Hair follicle dermal papilla cell (primary cell): Measurements from ENCODE around the gene DAZ4. TPM values are rescaled to one million over a fixed set of nuclear protein-coding genes. Genes with fewer than 3 reads are reported as not detected.

Experiments
- total RNA-seq: library from RNA; depleted of rRNA; stranded (reverse); fragments of >200 nt; gene quantifications from 2 replicates; pipeline ENCODE4 v1.2.3, GENCODE V29; 2012

Gene DAZ4
- total RNA-seq, result not detected in 2 replicates

DNA sequence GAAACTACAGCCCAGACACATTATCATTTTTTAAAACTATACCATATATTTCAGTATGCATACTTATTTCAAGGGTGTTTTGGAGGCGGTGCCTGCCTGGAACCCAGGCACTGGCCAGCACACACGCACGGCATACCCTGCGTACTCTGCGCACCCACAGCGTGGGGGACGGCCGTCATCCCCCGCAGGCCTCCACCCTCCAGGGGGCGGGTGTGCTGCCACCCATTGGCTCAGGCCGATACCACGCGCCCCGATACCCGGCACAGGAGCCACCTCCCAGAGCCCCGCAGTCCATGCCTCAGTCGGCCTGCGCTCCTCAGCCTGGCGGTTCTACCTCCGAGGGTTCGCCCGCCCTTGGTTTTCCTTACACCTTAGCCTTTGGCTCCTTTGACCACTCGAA is at the start of gene DAZ4:
Gene DAZ4, plus strand, starts transcription at position 301 of the 400 bp plus-strand sequence. CDS start 208 bp downstream, outside the sequence.

GRCh38 chrY:24813293-24813692 is 20.4 kb upstream of the DAZ4 start, which contains the start of gene DAZ3:
Gene DAZ3, minus strand, starts transcription at chrY:24813393. Its CDS starts 208 bp downstream, at chrY:24813185.

Other genes with a start within 250 kb of the DAZ4 start
- gene BPY2B, start 215.9 kb upstream of the DAZ4 start, total RNA-seq, result not detected in 2 replicates
- not detected in 2 replicates for gene DAZ3, start 20.5 kb upstream of the DAZ4 start, total RNA-seq
- not detected in 2 replicates for gene BPY2C, start 218.2 kb downstream of the DAZ4 start, total RNA-seq